ENCODE data around the gene TMEM145.

- TF ChIP-seq POLR2A (IDR thresholded peaks at IDR 0.05; ENCODE audit: low read depth, low read length) (no peak), TAF1 (IDR thresholded peaks at IDR 0.05; ENCODE audit: borderline replicate concordance, low read depth, low read length) (no peak)
Observed at GRCh38 chr19:42350417-42350816, 37.3 kb downstream of the TMEM145 start.

Measured in GM12892 (cell line).